Panc1 (cell line): ENCODE data around the gene NME8. TPM values are rescaled to one million over a fixed set of nuclear protein-coding genes. Genes with fewer than 3 reads are reported as not detected.

Source experiments
- ATAC-seq: fragments of 200-7000 bp; cut with Tn5 transposase; 2 replicates; pipeline ENCODE4 v1.9.1; 2020; ENCODE audit warnings: mild to moderate bottlenecking, moderate library complexity
- BruUV-seq: library from RNA; stranded (reverse); fragments of 400-500 nt; replicated peaks from 2 replicates; lab custom pipeline; 2021; lab: Mats Ljungman, UMichigan
- CTCF ChIA-PET: fragments of 300-600 bp; sonication (Branson Sonifier 250); formaldehyde crosslinking; loops from one replicate; lab custom pipeline; 2022; ENCODE audit warnings: antibody characterized with exemption; lab: Charles Lee
- POLR2A ChIA-PET: fragments of 300-600 bp; sonication (Branson Sonifier 250); formaldehyde crosslinking; loops from one replicate; lab custom pipeline; 2022; ENCODE audit warnings: antibody characterized with exemption; lab: Charles Lee
- DNase-seq: peaks from one replicate; pipeline ENCODE4 v3.0.0-alpha.2; 2010; ENCODE audit warnings: low read depth, low spot score
- H3K27ac ChIP-seq: 2 replicates; pipeline ENCODE4 v1.5.1; 2011; ENCODE audit warnings: mild to moderate bottlenecking, low read length, inconsistent platforms
- H3K27me3 ChIP-seq: fragments of 200-500 bp; sonication (Bioruptor generic); 2 replicates; pipeline ENCODE4 v1.6.0; 2014; ENCODE audit warnings: low read length, inconsistent platforms; ENCODE audit not compliant: control insufficient read depth, insufficient read depth
- H3K36me3 ChIP-seq: fragments of 200-500 bp; sonication (Bioruptor generic); 2 replicates; pipeline ENCODE4 v1.5.1; 2014; ENCODE audit warnings: inconsistent platforms, mild to moderate bottlenecking, low read length, moderate library complexity; ENCODE audit not compliant: control insufficient read depth, insufficient read depth
- H3K4me1 ChIP-seq: 2 replicates; pipeline ENCODE4 v1.5.1; 2011; ENCODE audit warnings: inconsistent platforms, mild to moderate bottlenecking, low read length, moderate library complexity; ENCODE audit not compliant: control insufficient read depth, insufficient read depth
- H3K4me3 ChIP-seq, 2 experiments: 2 replicates each; pipeline ENCODE4 v1.5.1; 2011 to 2012; ENCODE audit warnings: low read depth in 2 of 2, low read length in 2 of 2, mild to moderate bottlenecking in 2 of 2, inconsistent platforms in 1 of 2, moderate library complexity in 1 of 2
- H3K9me3 ChIP-seq: fragments of 200-500 bp; sonication (Bioruptor generic); 2 replicates; pipeline ENCODE4 v1.5.1; 2014; ENCODE audit warnings: low read depth, mild to moderate bottlenecking, inconsistent platforms, low read length, moderate library complexity; ENCODE audit not compliant: control insufficient read depth, insufficient read depth
- POLR2AphosphoS5 ChIP-seq: IDR thresholded peaks from 2 replicates; pipeline ENCODE4 v1.6.1; 2012; ENCODE audit warnings: mild to moderate bottlenecking, low read depth, low read length, moderate library complexity
- REST ChIP-seq, 2 experiments: IDR thresholded peaks; 2 replicates each; pipeline ENCODE4 v1.6.1; 2011 to 2012; ENCODE audit warnings: low read depth in 2 of 2, control low read depth in 1 of 2, low read length in 1 of 2, mild to moderate bottlenecking in 1 of 2, moderate library complexity in 1 of 2; ENCODE audit not compliant: insufficient read depth in 1 of 2
- SIN3A ChIP-seq: IDR thresholded peaks from 2 replicates; pipeline ENCODE4 v1.6.1; 2012; ENCODE audit warnings: low read depth, mild to moderate bottlenecking, low read length, moderate library complexity, borderline replicate concordance; ENCODE audit not compliant: insufficient read depth
- TCF7L2 ChIP-seq: IDR thresholded peaks from 2 replicates; pipeline ENCODE4 v1.6.1; 2011; ENCODE audit warnings: mild to moderate bottlenecking, low read depth, low read length, inconsistent platforms
- in situ Hi-C: cut with HindIII; loops from 2 replicates; pipeline ENCODE4 v1.10.0; 2016; ENCODE audit warnings: low sequenced_read_pairs, low pct_unique_long_range_greater_than_20kb
- intact Hi-C: fragments of 100-400 bp; cut with micrococcal nuclease; formaldehyde crosslinking; loops from one replicate; pipeline ENCODE4 v1.10.0; 2022; ENCODE audit not compliant: unreplicated experiment
- total RNA-seq: library from RNA; stranded (reverse); gene quantifications from one replicate; pipeline ENCODE4 v1.2.1, GENCODE V29; 2021; ENCODE audit not compliant: unreplicated experiment
- TF ChIP-seq, protein P1 (sequence below): fragments of 450-650 bp; IDR thresholded peaks from 2 replicates; pipeline ENCODE4 v1.5.1; 2017; ENCODE audit warnings: mild to moderate bottlenecking

The NME8 gene
- total RNA-seq, 1 experiment from 2014 or later: not detected

DNA sequence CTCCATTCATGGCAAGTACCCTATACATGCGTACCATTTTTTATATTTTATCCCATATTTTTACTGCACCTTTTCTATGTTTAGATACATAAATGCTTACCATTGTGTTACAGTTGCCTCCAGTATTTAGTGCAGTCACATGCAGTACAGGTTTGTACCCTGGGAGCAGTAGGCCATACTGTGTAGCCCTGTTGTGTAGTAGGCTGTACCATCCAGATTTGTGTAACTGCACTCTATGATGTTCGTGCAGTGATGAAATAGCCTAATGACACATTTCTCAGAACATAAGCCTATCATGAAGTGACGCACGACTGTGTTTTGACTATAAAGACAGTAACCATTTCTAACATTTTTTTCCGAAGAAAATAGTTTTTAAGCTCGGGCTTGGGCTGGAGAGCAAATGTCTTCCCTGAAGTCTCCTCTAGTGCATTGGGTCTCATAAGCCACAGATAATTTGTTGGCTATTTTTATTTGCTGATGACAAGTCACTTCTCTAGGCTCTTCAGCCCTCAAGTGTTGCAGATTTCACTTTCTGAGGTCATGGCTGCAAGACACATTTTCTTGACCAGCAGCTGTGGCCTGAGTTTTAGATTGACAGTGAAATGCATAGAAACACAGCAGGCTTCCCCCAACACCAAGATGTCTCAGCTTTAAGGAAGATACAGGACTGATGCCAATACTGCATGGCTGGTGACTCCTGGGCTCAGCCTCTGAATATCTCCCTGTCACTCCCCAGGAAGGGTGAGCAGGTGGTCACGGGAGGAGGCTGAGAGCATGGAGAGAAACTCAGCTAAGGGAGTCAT lies 98.9 kb downstream of the NME8 start:
- Histone ChIP-seq H3K27ac (no peak overlapping the region), H3K36me3 (no peaks in the 10 kb centered on the region), H3K4me1 (peaks cover 26% of the 10 kb centered on the region), H3K4me3 (no peak overlapping the region), H3K27me3 (no peaks in the 10 kb centered on the region), H3K9me3 (no peaks in the 10 kb centered on the region)
- POLR2A ChIA-PET: no interaction called here
- intact Hi-C loops: no loop called here
- in situ Hi-C loops: no loop called here
- DNase-seq (no peak), ATAC-seq (no peak)
- CTCF ChIA-PET: no interaction called here
- BruUV-seq: no TSS peak
- TF ChIP-seq TCF7L2 (no peak), REST (IDR thresholded peaks at IDR 0.05; ENCODE audit: insufficient read depth in 1 of 2, low read depth in 2 of 2, low read length in 1 of 2) (no peak), SIN3A (no peak), POLR2AphosphoS5 (no peak)
- TF ChIP-seq, protein P1, sequence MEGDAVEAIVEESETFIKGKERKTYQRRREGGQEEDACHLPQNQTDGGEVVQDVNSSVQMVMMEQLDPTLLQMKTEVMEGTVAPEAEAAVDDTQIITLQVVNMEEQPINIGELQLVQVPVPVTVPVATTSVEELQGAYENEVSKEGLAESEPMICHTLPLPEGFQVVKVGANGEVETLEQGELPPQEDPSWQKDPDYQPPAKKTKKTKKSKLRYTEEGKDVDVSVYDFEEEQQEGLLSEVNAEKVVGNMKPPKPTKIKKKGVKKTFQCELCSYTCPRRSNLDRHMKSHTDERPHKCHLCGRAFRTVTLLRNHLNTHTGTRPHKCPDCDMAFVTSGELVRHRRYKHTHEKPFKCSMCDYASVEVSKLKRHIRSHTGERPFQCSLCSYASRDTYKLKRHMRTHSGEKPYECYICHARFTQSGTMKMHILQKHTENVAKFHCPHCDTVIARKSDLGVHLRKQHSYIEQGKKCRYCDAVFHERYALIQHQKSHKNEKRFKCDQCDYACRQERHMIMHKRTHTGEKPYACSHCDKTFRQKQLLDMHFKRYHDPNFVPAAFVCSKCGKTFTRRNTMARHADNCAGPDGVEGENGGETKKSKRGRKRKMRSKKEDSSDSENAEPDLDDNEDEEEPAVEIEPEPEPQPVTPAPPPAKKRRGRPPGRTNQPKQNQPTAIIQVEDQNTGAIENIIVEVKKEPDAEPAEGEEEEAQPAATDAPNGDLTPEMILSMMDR: no peak

DNA sequence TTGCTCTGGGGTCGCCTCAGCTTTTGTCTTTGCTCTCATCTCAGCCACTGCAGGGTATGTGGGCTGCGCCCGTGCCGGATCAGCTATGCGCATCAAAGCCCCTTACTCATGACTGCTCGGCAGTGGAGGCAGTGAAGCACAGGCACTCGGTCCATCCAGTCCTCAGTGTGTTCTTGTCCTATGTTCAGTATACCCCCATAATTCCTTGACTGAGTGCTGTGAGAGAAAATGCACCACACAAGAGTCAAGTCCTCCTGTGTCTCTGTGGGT lies 99.5 kb downstream of the NME8 start:
- CTCF ChIA-PET: no interaction called here
- BruUV-seq: no TSS peak
- H3K4me3 ChIP-seq: no peak overlapping the region
- no peaks in the 10 kb centered on the region for H3K9me3 ChIP-seq
- no peaks in the 10 kb centered on the region for H3K36me3 ChIP-seq
- no peak for ATAC-seq
- intact Hi-C loops: no loop called here
- H3K27me3 ChIP-seq: no peaks in the 10 kb centered on the region
- in situ Hi-C loops: no loop called here
- no peak for DNase-seq
- TF ChIP-seq, protein P1: no peak
- no peak for TF ChIP-seq SIN3A
- no peak for TF ChIP-seq REST (IDR thresholded peaks at IDR 0.05; ENCODE audit: insufficient read depth in 1 of 2, low read depth in 2 of 2, low read length in 1 of 2)
- TF ChIP-seq POLR2AphosphoS5: no peak
- TF ChIP-seq TCF7L2: no peak
- H3K27ac ChIP-seq: no peak overlapping the region
- peaks cover 21% of the 10 kb centered on the region for H3K4me1 ChIP-seq
- POLR2A ChIA-PET: no interaction called here
